Inflammatory macrophage (primary cell): Measurements from ENCODE around the gene CDKN1A.
A peak's percentile ranks its signal among the peaks of the same experiment; 100 is the strongest.

Experiments
- DNase-seq, 2 donors: peaks; one replicate each; pipeline ENCODE4 v3.0.0-alpha.2; 2020 to 2022

The CDKN1A gene

DNA sequence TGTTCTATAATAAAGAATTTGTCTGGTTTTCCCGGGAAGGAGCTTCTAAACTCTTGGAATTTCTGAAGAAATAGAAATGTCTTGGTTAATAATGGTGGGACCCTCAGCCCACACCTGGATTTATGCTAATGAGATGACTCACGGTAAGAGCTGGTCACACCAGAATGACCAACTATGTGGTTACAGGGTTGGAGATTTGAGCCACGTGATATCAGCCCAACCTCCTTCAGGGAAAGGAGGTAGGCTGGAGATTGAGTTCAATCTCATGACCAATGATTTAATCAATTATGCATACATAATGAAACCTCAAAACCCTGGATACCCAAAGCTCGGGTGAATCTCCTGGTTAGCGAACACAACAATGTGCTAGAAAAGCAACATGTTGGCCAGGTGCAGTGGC, 22.1 kb upstream of the CDKN1A start:
- DNase-seq: no peak

DNA sequence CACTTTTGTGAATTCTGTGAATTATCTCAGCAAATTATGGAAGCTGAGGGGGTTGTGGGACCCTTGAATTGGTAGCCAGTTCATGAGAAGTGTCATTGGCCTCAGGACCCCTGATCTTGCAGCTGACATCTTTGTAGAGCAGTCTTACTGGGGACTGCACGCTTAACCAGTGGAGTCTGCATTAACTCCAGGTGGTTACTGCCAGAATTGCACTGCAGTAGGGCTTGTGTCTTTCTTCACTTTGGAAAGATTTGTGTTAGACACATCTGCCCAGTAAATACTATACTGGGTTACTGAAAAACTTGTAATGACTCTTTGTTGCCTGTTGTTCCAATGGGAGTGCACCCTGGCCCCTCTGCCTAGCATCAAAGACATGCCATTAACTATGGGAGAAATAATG, 21.2 kb upstream of the CDKN1A start:
- DNase-seq: no peak

DNA sequence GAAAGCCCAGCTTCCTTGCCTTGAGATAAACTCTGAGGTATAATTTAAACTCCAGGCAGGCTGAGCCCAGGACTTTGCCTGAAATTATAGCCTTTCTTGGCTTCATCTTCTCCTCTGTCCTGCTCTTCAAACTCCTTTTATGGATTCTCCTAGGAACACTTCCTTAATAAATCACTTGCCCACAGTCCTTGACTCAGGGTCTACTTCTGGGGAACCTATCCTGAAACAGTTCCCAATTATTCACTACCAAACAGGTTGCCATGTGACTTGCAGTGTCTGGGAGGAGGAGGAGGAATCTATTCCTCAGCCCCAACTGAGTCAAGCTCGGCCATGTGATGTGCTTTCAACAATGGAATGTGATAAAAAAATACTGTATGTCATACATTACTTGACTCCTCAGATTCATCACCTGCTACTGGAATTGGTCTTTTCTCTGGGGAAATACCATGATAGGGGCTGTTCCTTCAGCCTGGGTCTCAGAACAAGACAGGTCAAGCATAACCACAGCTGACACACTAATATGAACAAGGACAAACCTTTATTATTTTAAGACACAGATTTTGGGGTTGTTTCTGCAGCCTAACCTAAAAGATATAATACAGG, 20.5 kb upstream of the CDKN1A start:
- peak in 1 of 2 donors; percentile 23 for DNase-seq

GRCh38 chr6:36659271-36659670, 19.2 kb upstream of the CDKN1A start:
- no peak for DNase-seq

GRCh38 chr6:36660771-36661471, 17.6 kb upstream of the CDKN1A start:
- peak in 1 of 2 donors; percentile 42 for DNase-seq

DNA sequence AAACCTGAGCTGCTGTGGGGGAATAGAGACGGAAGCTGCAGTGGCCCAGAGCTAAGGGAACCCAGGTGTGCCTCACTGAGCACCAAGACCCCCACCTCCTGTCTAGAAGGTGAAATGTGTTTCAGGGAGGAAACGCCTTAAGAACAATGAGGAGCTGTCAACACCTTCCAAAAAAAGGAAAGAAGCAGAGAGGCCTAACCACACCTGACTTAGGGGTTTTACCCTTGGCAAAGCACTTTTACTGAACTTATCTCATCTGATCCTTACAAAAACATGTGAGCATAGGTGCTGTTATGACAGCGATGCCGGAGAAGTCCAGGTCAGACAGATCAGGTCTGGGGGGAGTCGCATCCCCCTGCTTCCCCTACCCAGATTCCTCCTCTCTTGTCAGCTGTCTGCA, 16.1 kb upstream of the CDKN1A start:
- no peak for DNase-seq

- no peak for DNase-seq
Observed at GRCh38 chr6:36662827-36663256, 15.7 kb upstream of the CDKN1A start.

DNA sequence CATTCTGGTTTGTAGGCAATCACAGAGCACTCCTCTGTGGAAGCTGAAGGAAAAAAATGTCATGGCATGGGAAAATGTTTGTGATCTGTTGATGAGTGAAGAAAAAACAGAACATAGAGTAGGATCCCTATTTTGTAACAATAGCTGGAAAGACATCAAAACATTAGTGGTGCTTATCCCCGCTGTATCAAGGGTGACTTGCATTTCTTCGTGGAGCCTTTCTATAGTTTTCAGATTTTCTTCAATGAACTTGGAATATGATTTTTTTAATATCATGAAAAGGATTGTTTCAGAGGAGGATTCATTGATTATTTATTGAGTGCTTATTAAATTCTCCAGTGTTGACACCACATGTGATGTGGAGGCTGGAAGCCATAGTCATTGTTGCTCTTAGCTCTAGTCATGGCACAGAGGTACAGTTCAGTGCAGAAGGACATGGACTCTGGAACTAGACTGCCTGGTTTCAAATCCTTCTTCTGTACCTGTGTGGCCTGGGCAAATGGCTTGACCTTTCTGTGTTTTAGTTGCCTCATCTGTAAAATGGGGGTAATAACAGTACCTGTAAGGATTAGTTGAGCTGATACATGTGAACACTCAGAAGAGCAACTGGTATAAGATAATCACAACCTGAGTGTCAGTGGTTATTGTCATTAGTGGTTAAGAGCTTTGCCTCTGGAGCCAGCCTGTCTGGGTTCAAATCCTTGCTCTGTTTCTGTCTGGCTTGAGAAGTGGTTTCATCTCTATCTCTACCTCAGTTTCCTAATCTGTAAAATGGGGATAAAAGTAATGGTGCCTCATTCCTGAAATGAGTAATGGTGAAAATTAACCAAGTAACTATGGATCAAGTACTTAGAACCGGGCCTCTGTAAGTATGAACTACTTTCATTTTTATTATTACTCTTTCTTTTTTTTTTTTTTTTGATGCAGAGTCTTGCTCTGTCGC, 14.7 kb upstream of the CDKN1A start:
- DNase-seq: no peak

- DNase-seq: no peak
Observed at GRCh38 chr6:36665180-36665579, 13.3 kb upstream of the CDKN1A start.

- no peak for DNase-seq
Observed at GRCh38 chr6:36666287-36666686, 12.2 kb upstream of the CDKN1A start.

DNA sequence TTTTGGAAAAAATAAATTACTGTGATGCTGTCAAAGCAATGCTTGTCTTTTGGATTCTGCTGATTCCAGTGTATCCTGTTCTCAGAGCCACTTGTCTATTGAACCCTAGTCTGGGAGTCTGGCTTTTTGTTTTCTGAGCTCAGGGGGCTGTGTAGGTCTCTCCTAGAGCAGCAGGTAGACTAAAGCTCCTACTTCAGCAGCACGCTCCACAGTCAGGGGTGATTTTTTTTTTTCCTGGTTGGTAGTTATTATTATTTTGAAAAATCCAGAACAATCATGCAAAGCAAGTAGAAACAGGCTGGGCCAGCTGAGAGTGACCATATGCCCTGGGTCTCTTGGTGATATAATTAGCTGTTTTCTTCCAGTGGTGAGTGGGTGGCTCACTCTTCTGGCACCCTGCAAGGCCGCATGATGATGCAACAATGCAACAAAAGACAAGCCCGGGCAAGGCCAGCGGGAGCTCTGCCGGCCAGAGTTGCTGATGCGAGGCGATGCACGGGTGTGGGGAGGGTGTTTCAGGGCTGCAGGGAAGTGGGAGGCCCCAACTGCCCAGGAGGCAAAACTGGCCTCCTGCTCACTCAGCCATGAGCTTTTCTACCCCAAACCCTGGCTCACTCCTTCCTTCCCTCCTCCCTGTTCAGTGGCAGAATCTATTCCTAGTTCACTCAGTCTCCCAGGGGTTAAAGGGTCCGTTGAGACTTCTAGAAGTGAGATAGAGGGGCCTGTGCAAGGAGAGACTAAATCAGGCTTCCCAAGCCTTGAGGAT, 11.5 kb upstream of the CDKN1A start:
- peak; percentile 92 to 95 for DNase-seq

DNA sequence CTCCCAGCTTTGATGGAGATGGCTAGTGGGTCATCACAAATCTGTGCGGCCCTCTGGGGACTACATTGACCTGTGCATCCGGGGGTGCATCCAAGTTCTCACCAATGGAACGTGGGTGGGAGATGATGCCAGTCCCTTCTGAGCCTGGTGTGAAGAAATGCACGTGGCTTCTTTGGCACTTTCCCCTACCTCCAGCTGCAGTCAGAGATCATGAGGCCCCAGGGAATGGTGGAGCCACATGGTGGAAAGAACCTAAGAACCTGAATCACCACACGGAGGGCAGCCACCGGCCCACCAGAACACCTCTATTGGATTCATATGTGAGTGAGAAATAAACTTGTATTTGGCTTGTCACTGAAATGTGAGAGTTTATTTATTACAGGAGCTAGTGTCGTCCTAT, 9.9 kb upstream of the CDKN1A start:
- DNase-seq: peak in 1 of 2 donors; percentile 36

DNA sequence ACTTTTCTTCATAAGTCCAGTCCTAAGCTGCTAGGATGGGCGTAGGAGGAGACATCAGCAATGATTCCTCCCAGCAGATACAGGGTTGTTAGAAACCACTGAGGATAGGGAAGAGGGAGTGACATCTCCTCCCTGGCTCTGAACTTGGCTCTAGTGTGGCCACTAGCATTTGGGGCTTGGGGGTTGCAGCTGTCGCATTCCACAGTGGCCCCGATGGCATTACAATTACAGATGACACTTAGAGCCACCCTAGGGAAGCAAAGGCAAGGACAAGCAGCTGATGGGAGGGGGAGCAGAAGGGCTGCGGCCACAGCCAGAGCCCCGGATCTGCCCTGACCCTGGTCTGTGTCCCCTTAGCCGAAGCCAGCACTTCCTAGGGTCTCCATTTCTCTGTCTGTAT, 9.5 kb upstream of the CDKN1A start:
- no peak for DNase-seq

- DNase-seq: no peak
Observed at GRCh38 chr6:36670271-36670670, 8.2 kb upstream of the CDKN1A start.

DNA sequence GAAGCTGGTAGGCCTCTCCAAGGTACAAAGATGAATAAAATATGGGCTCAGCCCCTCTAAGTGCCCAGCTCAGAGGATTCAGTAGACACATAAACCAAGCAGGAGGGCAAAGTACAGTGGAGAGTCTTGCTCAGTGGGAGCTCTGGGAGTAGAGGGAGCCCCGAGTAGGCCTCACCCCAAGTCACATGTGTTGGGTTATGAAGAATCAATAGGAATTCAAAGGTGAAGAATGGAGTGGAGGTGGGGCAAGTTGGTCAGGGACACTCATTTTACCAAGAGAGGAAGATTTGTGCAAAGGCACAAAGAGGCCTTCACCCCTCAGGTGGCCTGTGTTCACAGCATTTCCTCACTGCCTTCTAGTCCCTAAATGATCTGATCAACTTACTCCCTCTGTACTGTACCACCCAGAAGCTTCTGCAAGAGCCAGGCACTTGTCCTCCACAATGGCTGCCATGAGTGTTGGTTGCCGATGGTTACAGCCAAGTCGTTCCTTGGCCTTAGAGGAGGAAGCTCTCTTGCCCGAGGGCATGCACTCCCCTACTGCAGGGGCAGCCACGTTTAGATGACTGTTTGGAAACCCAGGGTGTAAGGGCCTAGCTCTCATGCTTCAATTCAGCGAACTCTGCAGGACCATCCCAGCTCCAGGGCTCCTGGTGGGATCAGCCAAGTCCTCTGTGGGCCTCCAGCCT, 6.7 kb upstream of the CDKN1A start:
- DNase-seq: peak in 1 of 2 donors; percentile 29

GRCh38 chr6:36673882-36674281, 4.6 kb upstream of the CDKN1A start:
- DNase-seq: no peak

GRCh38 chr6:36674942-36675341, 3.6 kb upstream of the CDKN1A start:
- DNase-seq: no peak

DNA sequence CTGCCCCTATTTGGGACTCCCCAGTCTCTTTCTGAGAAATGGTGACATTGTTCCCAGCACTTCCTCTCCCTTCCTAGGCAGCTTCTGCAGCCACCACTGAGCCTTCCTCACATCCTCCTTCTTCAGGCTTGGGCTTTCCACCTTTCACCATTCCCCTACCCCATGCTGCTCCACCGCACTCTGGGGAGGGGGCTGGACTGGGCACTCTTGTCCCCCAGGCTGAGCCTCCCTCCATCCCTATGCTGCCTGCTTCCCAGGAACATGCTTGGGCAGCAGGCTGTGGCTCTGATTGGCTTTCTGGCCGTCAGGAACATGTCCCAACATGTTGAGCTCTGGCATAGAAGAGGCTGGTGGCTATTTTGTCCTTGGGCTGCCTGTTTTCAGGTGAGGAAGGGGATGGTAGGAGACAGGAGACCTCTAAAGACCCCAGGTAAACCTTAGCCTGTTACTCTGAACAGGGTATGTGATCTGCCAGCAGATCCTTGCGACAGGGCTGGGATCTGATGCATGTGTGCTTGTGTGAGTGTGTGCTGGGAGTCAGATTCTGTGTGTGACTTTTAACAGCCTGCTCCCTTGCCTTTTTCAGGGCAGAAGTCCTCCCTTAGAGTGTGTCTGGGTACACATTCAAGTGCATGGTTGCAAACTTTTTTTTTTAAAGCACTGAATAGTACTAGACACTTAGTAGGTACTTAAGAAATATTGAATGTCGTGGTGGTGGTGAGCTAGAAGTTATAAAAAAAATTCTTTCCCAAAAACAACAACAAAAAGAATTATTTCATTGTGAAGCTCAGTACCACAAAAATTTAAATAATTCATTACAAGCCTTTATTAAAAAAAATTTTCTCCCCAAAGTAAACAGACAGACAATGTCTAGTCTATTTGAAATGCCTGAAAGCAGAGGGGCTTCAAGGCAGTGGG, 2.1 kb upstream of the CDKN1A start:
- DNase-seq: peak in 1 of 2 donors; percentile 55

- peak in 1 of 2 donors; percentile 24 for DNase-seq
Observed at GRCh38 chr6:36677059-36677749, 1.3 kb upstream of the CDKN1A start.
